Skeletal muscle satellite cell (primary cell): ENCODE results near the gene C19orf81.

ENCODE experiments used
- H3K27me3 ChIP-seq: 2 replicates; pipeline ENCODE4 v1.7.0; 2013; ENCODE audit warnings: low read length; ENCODE audit not compliant: control insufficient read depth, insufficient read depth
- H3K36me3 ChIP-seq: 2 replicates; pipeline ENCODE4 v1.7.0; 2013; ENCODE audit warnings: mild to moderate bottlenecking, control low read depth, low read length; ENCODE audit not compliant: insufficient read depth
- H3K4me1 ChIP-seq: 2 replicates; pipeline ENCODE4 v1.7.0; 2013; ENCODE audit warnings: low read length; ENCODE audit not compliant: control insufficient read depth, insufficient read depth
- H3K4me2 ChIP-seq: 2 replicates; pipeline ENCODE4 v1.7.0; 2013; ENCODE audit warnings: mild to moderate bottlenecking, low read length
- H3K4me3 ChIP-seq: 2 replicates; pipeline ENCODE4 v1.7.0; 2013; ENCODE audit warnings: low read length
- H3K9ac ChIP-seq: 2 replicates; pipeline ENCODE4 v1.7.0; 2013; ENCODE audit warnings: mild to moderate bottlenecking, low read depth, low read length, moderate library complexity
- H3K9me3 ChIP-seq: replicated peaks from 2 replicates; pipeline ENCODE4 v1.7.0; 2013; ENCODE audit warnings: mild to moderate bottlenecking, control low read depth, low read length

The C19orf81 gene

GRCh38 chr19:50661766-50662650 is 12.8 kb downstream of the C19orf81 start:
- Histone ChIP-seq H3K9ac (no peak overlapping the region), H3K27me3 (peaks cover 8% of the 10 kb centered on the region), H3K4me2 (no peak overlapping the region), H3K4me1 (no peaks in the 10 kb centered on the region), H3K9me3 (peaks cover 3% of the 10 kb centered on the region), H3K4me3 (no peak overlapping the region), H3K36me3 (no peaks in the 10 kb centered on the region)

- no peaks in the 10 kb centered on the region for H3K36me3 ChIP-seq
- H3K4me1 ChIP-seq: no peaks in the 10 kb centered on the region
- no peak overlapping the region for H3K9ac ChIP-seq
- peaks cover 8% of the 10 kb centered on the region for H3K27me3 ChIP-seq
- H3K4me2 ChIP-seq: no peak overlapping the region
- H3K9me3 ChIP-seq: no peaks in the 10 kb centered on the region
- no peak overlapping the region for H3K4me3 ChIP-seq
These were observed 13.6 kb downstream of the C19orf81 start for GRCh38 chr19:50662651-50663481.

GRCh38 chr19:50663482-50663790 is 14.2 kb downstream of the C19orf81 start:
- H3K4me1 ChIP-seq: no peaks in the 10 kb centered on the region
- H3K36me3 ChIP-seq: no peaks in the 10 kb centered on the region
- H3K9me3 ChIP-seq: no peaks in the 10 kb centered on the region
- peaks cover 8% of the 10 kb centered on the region for H3K27me3 ChIP-seq
- no peak overlapping the region for H3K4me3 ChIP-seq
- H3K9ac ChIP-seq: no peak overlapping the region
- H3K4me2 ChIP-seq: no peak overlapping the region

GRCh38 chr19:50664204-50664603 is 15.0 kb downstream of the C19orf81 start:
- H3K36me3 ChIP-seq: no peaks in the 10 kb centered on the region
- no peak overlapping the region for H3K9ac ChIP-seq
- no peaks in the 10 kb centered on the region for H3K4me1 ChIP-seq
- no peak overlapping the region for H3K4me3 ChIP-seq
- no peak overlapping the region for H3K4me2 ChIP-seq
- peaks cover 10% of the 10 kb centered on the region for H3K27me3 ChIP-seq
- no peaks in the 10 kb centered on the region for H3K9me3 ChIP-seq

GRCh38 chr19:50666346-50667176 is 17.3 kb downstream of the C19orf81 start:
- H3K27me3 ChIP-seq: peaks cover 17% of the 10 kb centered on the region
- H3K36me3 ChIP-seq: no peaks in the 10 kb centered on the region
- no peak overlapping the region for H3K4me2 ChIP-seq
- no peaks in the 10 kb centered on the region for H3K4me1 ChIP-seq
- no peak overlapping the region for H3K9ac ChIP-seq
- H3K9me3 ChIP-seq: no peaks in the 10 kb centered on the region
- H3K4me3 ChIP-seq: no peak overlapping the region

- H3K9ac ChIP-seq: no peak overlapping the region
- no peaks in the 10 kb centered on the region for H3K36me3 ChIP-seq
- no peaks in the 10 kb centered on the region for H3K9me3 ChIP-seq
- H3K4me3 ChIP-seq: no peak overlapping the region
- no peaks in the 10 kb centered on the region for H3K4me1 ChIP-seq
- H3K27me3 ChIP-seq: peaks cover 17% of the 10 kb centered on the region
- no peak overlapping the region for H3K4me2 ChIP-seq
These were observed 18.0 kb downstream of the C19orf81 start for GRCh38 chr19:50667177-50667758.

- H3K9ac ChIP-seq: no peak overlapping the region
- no peaks in the 10 kb centered on the region for H3K9me3 ChIP-seq
- H3K4me3 ChIP-seq: no peak overlapping the region
- H3K27me3 ChIP-seq: peaks cover 17% of the 10 kb centered on the region
- no peak overlapping the region for H3K4me2 ChIP-seq
- no peaks in the 10 kb centered on the region for H3K36me3 ChIP-seq
- no peaks in the 10 kb centered on the region for H3K4me1 ChIP-seq
These were observed 18.6 kb downstream of the C19orf81 start for GRCh38 chr19:50667759-50668231.

GRCh38 chr19:50668416-50668815 is 19.2 kb downstream of the C19orf81 start:
- peaks cover 17% of the 10 kb centered on the region for H3K27me3 ChIP-seq
- H3K4me1 ChIP-seq: no peaks in the 10 kb centered on the region

GRCh38 chr19:50668879-50669278 is 19.6 kb downstream of the C19orf81 start:
- H3K27me3 ChIP-seq: peaks cover 17% of the 10 kb centered on the region

More at GRCh38 chr19:50668416-50668815, 19.2 kb downstream of the C19orf81 start:
- H3K9ac ChIP-seq: no peak overlapping the region
- no peaks in the 10 kb centered on the region for H3K36me3 ChIP-seq
- no peaks in the 10 kb centered on the region for H3K9me3 ChIP-seq
- H3K4me3 ChIP-seq: no peak overlapping the region
- no peak overlapping the region for H3K4me2 ChIP-seq

GRCh38 chr19:50669302-50670101 is 20.3 kb downstream of the C19orf81 start:
- Histone ChIP-seq H3K4me2 (no peak overlapping the region), H3K27me3 (peaks cover 21% of the 10 kb centered on the region), H3K9me3 (no peaks in the 10 kb centered on the region)

More at GRCh38 chr19:50668879-50669278, 19.6 kb downstream of the C19orf81 start:
- Histone ChIP-seq H3K36me3 (no peaks in the 10 kb centered on the region), H3K4me1 (no peaks in the 10 kb centered on the region), H3K9me3 (no peaks in the 10 kb centered on the region), H3K9ac (no peak overlapping the region), H3K4me3 (no peak overlapping the region), H3K4me2 (no peak overlapping the region)

More at GRCh38 chr19:50669302-50670101, 20.3 kb downstream of the C19orf81 start:
- no peak overlapping the region for H3K4me3 ChIP-seq
- H3K9ac ChIP-seq: no peak overlapping the region
- no peaks in the 10 kb centered on the region for H3K4me1 ChIP-seq
- no peaks in the 10 kb centered on the region for H3K36me3 ChIP-seq
